K562 (cell line): Measurements from ENCODE around the gene EHD3. TPM values are rescaled to one million over a fixed set of nuclear protein-coding genes. Genes with fewer than 3 reads are reported as not detected.

Source experiments
- ATAC-seq: fragments of 200-7000 bp; cut with Tn5 transposase; 3 replicates; pipeline ENCODE4 v1.9.1; 2020; ENCODE audit warnings: moderate library complexity
- BruUV-seq: library from RNA; stranded (reverse); fragments of 400-500 nt; replicated peaks from 2 replicates; lab custom pipeline; 2021; lab: Mats Ljungman, UMichigan
- CTCF ChIA-PET: fragments of 300-600 bp; formaldehyde crosslinking; extraction: SDS; loops from one replicate; lab custom pipeline; 2021; ENCODE audit warnings: low intra/inter-chr PET ratio; lab: Yijun Ruan, JAX
- POLR2A ChIA-PET: fragments of 300-600, 350-650 bp; sonication (Branson Sonifier 250); formaldehyde crosslinking; extraction: SDS; loops from one replicate; lab custom pipeline; 2021; ENCODE audit warnings: antibody characterized with exemption, inconsistent platforms; lab: Yijun Ruan, JAX
- DNase-seq, 4 experiments: peaks; one replicate each; pipeline versions ENCODE4 v3.0.0 to v3.0.0-alpha.2; 2011 to 2018; ENCODE audit warnings: low spot score in 3 of 4, mixed read lengths in 3 of 4; ENCODE audit errors: extremely low read depth in 1 of 4
- FAIRE-seq: peaks from 2 replicates; lab custom pipeline; 2011; peaks lifted over from hg19 to GRCh38; lab: Jason Lieb, UNC
- H2AFZ ChIP-seq: 2 replicates; pipeline ENCODE4 v1.6.0; 2011; ENCODE audit warnings: low read depth, low read length, control low read depth, inconsistent platforms
- H3K27ac ChIP-seq: fragments of 200-600 bp; 3 replicates; pipeline ENCODE4 v1.8.0; 2011; ENCODE audit warnings: low read depth, mild to moderate bottlenecking, control low read depth, inconsistent platforms, low read length, moderate library complexity, mixed read lengths; ENCODE audit errors: extremely low read depth
- H3K27me3 ChIP-seq, 2 experiments: fragments of 300-600 bp in 1 of 2; 2 replicates in 1 of 2; 3 replicates in 1 of 2; pipeline versions ENCODE4 v1.6.0 to v1.8.0; 2011; ENCODE audit warnings: inconsistent platforms in 2 of 2, low read length in 2 of 2, mild to moderate bottlenecking in 1 of 2, mixed read lengths in 1 of 2, moderate library complexity in 1 of 2; ENCODE audit not compliant: control insufficient read depth in 2 of 2, insufficient read depth in 2 of 2
- H3K36me3 ChIP-seq: fragments of 300-600 bp; 3 replicates; pipeline ENCODE4 v1.8.0; 2011; ENCODE audit warnings: mild to moderate bottlenecking, low read length, inconsistent platforms; ENCODE audit not compliant: control insufficient read depth, insufficient read depth
- H3K4me1 ChIP-seq, 2 experiments: fragments of 200-600 bp in 1 of 2; replicated peaks in 1 of 2; 2 replicates in 1 of 2; 3 replicates in 1 of 2; pipeline versions ENCODE4 v1.5.1 to v1.8.0; 2011; ENCODE audit warnings: inconsistent platforms in 2 of 2, low read length in 2 of 2, mild to moderate bottlenecking in 1 of 2, mixed read lengths in 1 of 2, moderate library complexity in 1 of 2; ENCODE audit not compliant: control insufficient read depth in 2 of 2, insufficient read depth in 2 of 2
- H3K4me2 ChIP-seq: 2 replicates; pipeline ENCODE4 v1.6.1; 2011; ENCODE audit warnings: low read length, control low read depth, inconsistent platforms, mixed read lengths; ENCODE audit not compliant: insufficient read depth
- H3K4me3 ChIP-seq: fragments of 200-600 bp; sonication (generic), shearing (Covaris generic); 2 replicates; pipeline ENCODE4 v1.5.1; 2016; ENCODE audit warnings: control low read depth, inconsistent platforms
- H3K79me2 ChIP-seq: fragments of 200-600 bp; 3 replicates; pipeline ENCODE4 v1.8.0; 2011; ENCODE audit warnings: low read length, inconsistent platforms; ENCODE audit not compliant: control insufficient read depth, insufficient read depth
- H3K9ac ChIP-seq, 2 experiments: 2 replicates each; pipeline versions ENCODE4 v1.6.0 to v1.6.1; 2011; ENCODE audit warnings: low read depth in 2 of 2, low read length in 2 of 2, control low read depth in 1 of 2, inconsistent platforms in 1 of 2, mild to moderate bottlenecking in 1 of 2, mixed read lengths in 1 of 2; ENCODE audit not compliant: insufficient read depth in 1 of 2
- H3K9me1 ChIP-seq: one replicate; pipeline ENCODE4 v1.6.0; 2011; ENCODE audit warnings: inconsistent platforms, mild to moderate bottlenecking, low read length, moderate library complexity; ENCODE audit not compliant: control insufficient read depth, insufficient read depth
- H3K9me3 ChIP-seq: replicated peaks from 2 replicates; pipeline ENCODE4 v1.5.1; 2011; ENCODE audit warnings: low read depth, low read length, inconsistent platforms; ENCODE audit not compliant: control insufficient read depth, insufficient read depth
- H4K20me1 ChIP-seq: replicated peaks from 2 replicates; pipeline ENCODE4 v1.6.1; 2011; ENCODE audit warnings: low read length, inconsistent platforms, mixed read lengths; ENCODE audit not compliant: control insufficient read depth, insufficient read depth
- BDP1 ChIP-seq: IDR thresholded peaks from 3 replicates; pipeline ENCODE4 v1.6.1; 2011; ENCODE audit not compliant: insufficient read length, insufficient read depth
- CBX1 ChIP-seq: sonication (generic); IDR thresholded peaks from 2 replicates; pipeline ENCODE4 v1.6.1; 2016; ENCODE audit warnings: antibody characterized with exemption, low read depth, mild to moderate bottlenecking
- DLX4 ChIP-seq: fragments of 250-450 bp; sonication (Bioruptor Pico); IDR thresholded peaks from 2 replicates; pipeline ENCODE4 v1.6.1; 2021; ENCODE audit warnings: mild to moderate bottlenecking
- ILK ChIP-seq: fragments of 450-650 bp; IDR thresholded peaks from 2 replicates; pipeline ENCODE4 v1.6.1; 2016; ENCODE audit warnings: missing genetic modification characterization, low read depth, mild to moderate bottlenecking, missing compliant biosample characterization, moderate library complexity, borderline replicate concordance
- MGA ChIP-seq: fragments of 450-650 bp; IDR thresholded peaks from 2 replicates; pipeline ENCODE4 v1.6.1; 2016; ENCODE audit warnings: mild to moderate bottlenecking, moderate library complexity
- SPI1 ChIP-seq: IDR thresholded peaks from 2 replicates; pipeline ENCODE4 v1.6.1; 2011; ENCODE audit warnings: low read depth, low read length, control low read depth, borderline replicate concordance
- ZNF57 ChIP-seq: fragments of 450-650 bp; formaldehyde crosslinking; IDR thresholded peaks from 2 replicates; pipeline ENCODE4 v1.4.0; 2020; ENCODE audit warnings: mild to moderate bottlenecking, moderate library complexity
- ZNF696 ChIP-seq: fragments of 250-450 bp; sonication (Bioruptor Pico); conservative IDR thresholded peaks from 2 replicates; pipeline ENCODE4 v1.4.0; 2020; ENCODE audit warnings: mild to moderate bottlenecking, moderate library complexity
- WGBS: fragments of 100-300 bp; shearing (Covaris generic); methylation state at CpG from one replicate; pipeline ENCODE4 v1.1.6; 2016; ENCODE audit warnings: low coverage, mixed read lengths; ENCODE audit not compliant: insufficient coverage; ENCODE audit errors: missing lambda C conversion rate; 5-methylcytosine and 5-hydroxymethylcytosine counted together
- in situ Hi-C: fragments of 300-500 bp; cut with MboI; formaldehyde crosslinking; loops from 4 replicates; pipeline ENCODE4 v1.15.0; 2018; ENCODE audit warnings: inconsistent platforms, mixed read lengths
- intact Hi-C: fragments of 100-400 bp; cut with micrococcal nuclease; formaldehyde crosslinking; loops from 2 replicates; pipeline ENCODE4 v1.14.2; 2022
- polyA plus RNA-seq, 8 experiments: library from polyadenylated mRNA; depleted of rRNA in 4 of 8; stranded (reverse) in 5 of 8; unstranded in 3 of 8; fragments of >200 nt; fragmentation: Nextera tagmentation in 2 of 8; fragmentation: Illumina TruSeq in 1 of 8; extraction: Ambion mirVana in 2 of 8; extraction: Trizol in 1 of 8; gene quantifications; 2 replicates each; pipeline versions ENCODE4 v1.2.1 to v1.2.3, GENCODE V29; 2011 to 2014; ENCODE audit warnings: inconsistent platforms in 1 of 8, missing spikeins in 1 of 8
- total RNA-seq, 7 experiments: library from RNA; depleted of rRNA in 6 of 7; stranded (reverse); fragments of >200 nt in 6 of 7; fragmentation: Illumina TruSeq in 2 of 7; extraction: Trizol in 2 of 7; gene quantifications; 2 replicates each; pipeline versions ENCODE4 v1.2.1 to v1.2.3, GENCODE V29; 2011 to 2021; ENCODE audit warnings: low replicate concordance in 1 of 7
- TF ChIP-seq, protein P1 (sequence below): fragments of 250-450 bp; sonication (Bioruptor Pico); IDR thresholded peaks from 2 replicates; pipeline ENCODE4 v1.8.0; 2021; ENCODE audit warnings: mild to moderate bottlenecking, moderate library complexity

EHD3 gene
- total and polyA plus RNA-seq, 9 of the 15 experiments (the other 6 are each of a cell fraction or from before 2014, with no cell fraction given) = under 0.01 to 0.04 (median 0.03) TPM; not detected in 3

GRCh38 chr2:31214444-31214915 is 19.5 kb upstream of the EHD3 start:
- H3K9ac ChIP-seq = no peak overlapping the region
- WGBS = 5% methylated on average over 8 of the region's 8 CpGs
- no TSS peak for BruUV-seq
- no peak overlapping the region for H3K4me2 ChIP-seq
- no peak overlapping the region for H3K27ac ChIP-seq
- no peak for FAIRE-seq
- H3K27me3 ChIP-seq = peaks cover 0 to 5% of the 10 kb centered on the region in 2 experiments; a peak in 2 of 5 replicates
- ATAC-seq = no peak
- no peaks in the 10 kb centered on the region for H3K79me2 ChIP-seq
- H2AFZ ChIP-seq = no peak overlapping the region
- H3K9me1 ChIP-seq = no peaks in the 10 kb centered on the region
- H3K9me3 ChIP-seq = no peaks in the 10 kb centered on the region
- no peak for DNase-seq
- intact Hi-C loops (no loop called here), in situ Hi-C loops (no loop called here)
- no peaks in the 10 kb centered on the region for H4K20me1 ChIP-seq
- no peaks in the 10 kb centered on the region for H3K36me3 ChIP-seq
- H3K4me1 ChIP-seq = no peaks in the 10 kb centered on the region
- POLR2A ChIA-PET = no interaction called here
- H3K4me3 ChIP-seq = no peak overlapping the region
- CTCF ChIA-PET = no interaction called here
- TF ChIP-seq MGA (no peak), BDP1 (no peak), DLX4 (CRISPR knock-in tag) (no peak), ILK (no peak), ZNF57 (no peak), SPI1 (no peak), CBX1 (no peak), ZNF696 (no peak)
- TF ChIP-seq, protein P1, sequence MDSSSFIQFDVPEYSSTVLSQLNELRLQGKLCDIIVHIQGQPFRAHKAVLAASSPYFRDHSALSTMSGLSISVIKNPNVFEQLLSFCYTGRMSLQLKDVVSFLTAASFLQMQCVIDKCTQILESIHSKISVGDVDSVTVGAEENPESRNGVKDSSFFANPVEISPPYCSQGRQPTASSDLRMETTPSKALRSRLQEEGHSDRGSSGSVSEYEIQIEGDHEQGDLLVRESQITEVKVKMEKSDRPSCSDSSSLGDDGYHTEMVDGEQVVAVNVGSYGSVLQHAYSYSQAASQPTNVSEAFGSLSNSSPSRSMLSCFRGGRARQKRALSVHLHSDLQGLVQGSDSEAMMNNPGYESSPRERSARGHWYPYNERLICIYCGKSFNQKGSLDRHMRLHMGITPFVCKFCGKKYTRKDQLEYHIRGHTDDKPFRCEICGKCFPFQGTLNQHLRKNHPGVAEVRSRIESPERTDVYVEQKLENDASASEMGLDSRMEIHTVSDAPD = no peak
